Activated T-cell treated with anti-CD3 and anti-CD28 coated beads, Interleukin-2, amount 50 U/mL, for 24 hours (primary cell): ENCODE measurements around the gene NT5M.

Experiments
- DNase-seq: peaks from one replicate; pipeline ENCODE4 v3.0.0-alpha.2; 2020
- H3K27ac Mint-ChIP-seq: 2 replicates; pipeline ENCODE4 v1.8.0; 2020; ENCODE audit warnings: mild to moderate bottlenecking, mixed read lengths
- H3K27me3 Mint-ChIP-seq: 2 replicates; pipeline ENCODE4 v1.8.0; 2020; ENCODE audit warnings: mixed read lengths
- H3K36me3 Mint-ChIP-seq: 2 replicates; pipeline ENCODE4 v1.8.0; 2020; ENCODE audit warnings: low read depth, mixed read lengths
- H3K4me1 Mint-ChIP-seq: 2 replicates; pipeline ENCODE4 v1.8.0; 2020; ENCODE audit warnings: low read depth, mixed read lengths
- H3K4me3 Mint-ChIP-seq: 2 replicates; pipeline ENCODE4 v1.8.0; 2020; ENCODE audit warnings: mild to moderate bottlenecking, moderate library complexity, mixed read lengths
- H3K9me3 Mint-ChIP-seq: 2 replicates; pipeline ENCODE4 v1.8.0; 2020; ENCODE audit warnings: mixed read lengths

The NT5M gene

GRCh38 chr17:17394494-17394893 is 91.3 kb downstream of the NT5M start:
- Mint-ChIP-seq H3K9me3 (no peaks in the 10 kb centered on the region), H3K27ac (no peak overlapping the region), H3K4me3 (no peak overlapping the region), H3K4me1 (peaks cover 26% of the 10 kb centered on the region), H3K27me3 (no peaks in the 10 kb centered on the region), H3K36me3 (no peaks in the 10 kb centered on the region)
- DNase-seq: no peak

- peaks cover 29% of the 10 kb centered on the region for H3K4me1 Mint-ChIP-seq
Observed at GRCh38 chr17:17395246-17395802, 92.2 kb downstream of the NT5M start.

GRCh38 chr17:17395885-17396284 is 92.7 kb downstream of the NT5M start:
- no peak for DNase-seq
- H3K4me1 Mint-ChIP-seq: peaks cover 29% of the 10 kb centered on the region
- H3K27me3 Mint-ChIP-seq: no peaks in the 10 kb centered on the region
- no peaks in the 10 kb centered on the region for H3K36me3 Mint-ChIP-seq
- H3K4me3 Mint-ChIP-seq: no peak overlapping the region
- H3K27ac Mint-ChIP-seq: no peak overlapping the region
- H3K9me3 Mint-ChIP-seq: no peaks in the 10 kb centered on the region

More at GRCh38 chr17:17395246-17395802, 92.2 kb downstream of the NT5M start:
- DNase-seq: no peak
- no peaks in the 10 kb centered on the region for H3K27me3 Mint-ChIP-seq
- no peak overlapping the region for H3K27ac Mint-ChIP-seq
- H3K9me3 Mint-ChIP-seq: no peaks in the 10 kb centered on the region
- no peaks in the 10 kb centered on the region for H3K36me3 Mint-ChIP-seq
- no peak overlapping the region for H3K4me3 Mint-ChIP-seq
